OCI-M2 (cell line): ENCODE measurements around the gene LRRC8B.

Source experiments
- DNase-seq: peaks from one replicate; lab custom pipeline; 2025; ENCODE audit not compliant: unreplicated experiment; lab: John Stamatoyannopoulos, UW

The LRRC8B gene

GRCh38 chr1:89605692-89606091, 81.1 kb downstream of the LRRC8B start:
- no peak for DNase-seq

- no peak for DNase-seq
These were observed 81.8 kb downstream of the LRRC8B start for GRCh38 chr1:89606227-89606980.

GRCh38 chr1:89607156-89607555, 82.5 kb downstream of the LRRC8B start:
- DNase-seq, result no peak

- no peak for DNase-seq
These were observed 83.1 kb downstream of the LRRC8B start for GRCh38 chr1:89607586-89608318.

- no peak for DNase-seq
These were observed 83.8 kb downstream of the LRRC8B start for GRCh38 chr1:89608319-89608983.

GRCh38 chr1:89608984-89609725, 84.5 kb downstream of the LRRC8B start:
- DNase-seq, result no peak

GRCh38 chr1:89609781-89610456, 85.3 kb downstream of the LRRC8B start:
- DNase-seq, result no peak

- DNase-seq, result no peak
These were observed 85.9 kb downstream of the LRRC8B start for GRCh38 chr1:89610457-89611011.

GRCh38 chr1:89611721-89612120, 87.1 kb downstream of the LRRC8B start:
- DNase-seq, result no peak

- DNase-seq, result no peak
These were observed 89.3 kb downstream of the LRRC8B start for GRCh38 chr1:89613928-89614327.

GRCh38 chr1:89615676-89616598, 91.3 kb downstream of the LRRC8B start:
- no peak for DNase-seq

GRCh38 chr1:89616844-89617627, 92.4 kb downstream of the LRRC8B start:
- DNase-seq, result no peak

GRCh38 chr1:89620664-89621063, 96.0 kb downstream of the LRRC8B start:
- no peak for DNase-seq

GRCh38 chr1:89622895-89623294, 98.3 kb downstream of the LRRC8B start:
- DNase-seq, result no peak

- DNase-seq, result no peak
These were observed 99.7 kb downstream of the LRRC8B start for GRCh38 chr1:89624314-89624713.

- DNase-seq, result no peak
These were observed 100.2 kb downstream of the LRRC8B start for GRCh38 chr1:89624715-89625323.

- DNase-seq, result no peak
These were observed 103.0 kb downstream of the LRRC8B start for GRCh38 chr1:89627596-89627962.

- DNase-seq, result no peak
These were observed 104.5 kb downstream of the LRRC8B start for GRCh38 chr1:89629146-89629545.
